CD4-positive, alpha-beta T cell (primary cell): ENCODE results near the gene FAM171A2. TPM values are rescaled to one million over a fixed set of nuclear protein-coding genes. Genes with fewer than 3 reads are reported as not detected.
"Not testable (repeated sequence)": the region's sequence is repeated elsewhere in the genome, so short reads cannot be mapped to it uniquely, and the experiment has no call there.

ENCODE experiments used
- ATAC-seq: fragments of 200-7000 bp; cut with Tn5 transposase; one replicate; pipeline ENCODE4 v1.10.0; 2022; ENCODE audit warnings: mild to moderate bottlenecking; ENCODE audit not compliant: poor library complexity
- CTCF ChIA-PET: fragments of 350-600 bp; sonication (Branson Sonifier 250); formaldehyde crosslinking; loops from one replicate; lab custom pipeline; 2021; ENCODE audit warnings: antibody characterized with exemption, inconsistent platforms; lab: Charles Lee
- POLR2A ChIA-PET: fragments of 350-600 bp; sonication (Branson Sonifier 250); formaldehyde crosslinking; loops from one replicate; lab custom pipeline; 2021; ENCODE audit warnings: antibody characterized with exemption, inconsistent platforms; lab: Charles Lee
- DNase-seq, 14 experiments: peaks; one replicate each; pipeline ENCODE4 v3.0.0-alpha.2; 2013 to 2020; ENCODE audit warnings: mixed read lengths in 2 of 14
- H3K27ac ChIP-seq, 2 donors: one replicate each; pipeline versions ENCODE4 v1.5.1 to v1.7.0; 2013; ENCODE audit warnings: low read length in 2 of 2, low read depth in 1 of 2, mild to moderate bottlenecking in 1 of 2
- H3K27me3 ChIP-seq, 2 experiments: 1 replicate in 1 of 2; 2 replicates in 1 of 2; pipeline versions ENCODE4 v1.6.1 to v1.7.0; 2013; ENCODE audit warnings: low read length in 2 of 2, control low read depth in 1 of 2, mild to moderate bottlenecking in 1 of 2, moderate library complexity in 1 of 2; ENCODE audit not compliant: insufficient read depth in 2 of 2, control insufficient read depth in 1 of 2
- H3K36me3 ChIP-seq: one replicate; pipeline ENCODE4 v1.6.1; 2013; ENCODE audit warnings: low read length, control low read depth; ENCODE audit not compliant: insufficient read depth
- H3K4me1 ChIP-seq: one replicate; pipeline ENCODE4 v1.6.1; 2013; ENCODE audit warnings: low read length, control low read depth; ENCODE audit not compliant: insufficient read depth
- H3K4me3 ChIP-seq: one replicate; pipeline ENCODE4 v1.5.1; 2013; ENCODE audit warnings: mild to moderate bottlenecking, low read length, moderate library complexity
- H3K9me3 ChIP-seq, 2 experiments: 1 replicate in 1 of 2; 2 replicates in 1 of 2; pipeline versions ENCODE4 v1.6.1 to v1.7.0; 2013; ENCODE audit warnings: low read length in 2 of 2, mild to moderate bottlenecking in 2 of 2, control low read depth in 1 of 2, moderate library complexity in 1 of 2; ENCODE audit not compliant: control insufficient read depth in 1 of 2, insufficient read depth in 1 of 2
- H3K27ac Mint-ChIP-seq: one replicate; pipeline ENCODE4 v1.8.0; 2020; ENCODE audit warnings: mixed read lengths
- H3K27me3 Mint-ChIP-seq: one replicate; pipeline ENCODE4 v1.8.0; 2021; ENCODE audit warnings: mixed read lengths
- H3K36me3 Mint-ChIP-seq: one replicate; pipeline ENCODE4 v1.8.0; 2021; ENCODE audit warnings: low read depth, mixed read lengths
- H3K4me1 Mint-ChIP-seq: one replicate; pipeline ENCODE4 v1.8.0; 2021; ENCODE audit warnings: low read depth, mixed read lengths
- H3K4me3 Mint-ChIP-seq: one replicate; pipeline ENCODE4 v1.8.0; 2020; ENCODE audit warnings: mild to moderate bottlenecking, mixed read lengths
- H3K9me3 Mint-ChIP-seq: one replicate; pipeline ENCODE4 v1.8.0; 2020; ENCODE audit warnings: mixed read lengths
- intact Hi-C, 2 experiments: fragments of 100-400 bp; cut with DNase I in 1 of 2; cut with micrococcal nuclease in 1 of 2; formaldehyde crosslinking; loops; one replicate each; pipeline versions ENCODE4 v1.15.1 to v1.9.0; 2023 to 2025; cut with DNase I, micrococcal nuclease
- total RNA-seq, 174 experiments: library from RNA in 2 of 174; stranded (reverse) in 2 of 174; gene quantifications; one replicate each; pipeline ENCODE4 v1.2.3 and lab custom pipeline; 2021 to 2026
- TF ChIP-seq, protein P1 (sequence below): fragments of 200-600 bp; IDR thresholded peaks from one replicate; pipeline ENCODE4 v1.8.0; 2022; ENCODE audit warnings: antibody characterized with exemption, mild to moderate bottlenecking

Gene FAM171A2
- total RNA-seq, 2 experiments from 2014 or later, result 0.08 to 0.19 TPM

DNA sequence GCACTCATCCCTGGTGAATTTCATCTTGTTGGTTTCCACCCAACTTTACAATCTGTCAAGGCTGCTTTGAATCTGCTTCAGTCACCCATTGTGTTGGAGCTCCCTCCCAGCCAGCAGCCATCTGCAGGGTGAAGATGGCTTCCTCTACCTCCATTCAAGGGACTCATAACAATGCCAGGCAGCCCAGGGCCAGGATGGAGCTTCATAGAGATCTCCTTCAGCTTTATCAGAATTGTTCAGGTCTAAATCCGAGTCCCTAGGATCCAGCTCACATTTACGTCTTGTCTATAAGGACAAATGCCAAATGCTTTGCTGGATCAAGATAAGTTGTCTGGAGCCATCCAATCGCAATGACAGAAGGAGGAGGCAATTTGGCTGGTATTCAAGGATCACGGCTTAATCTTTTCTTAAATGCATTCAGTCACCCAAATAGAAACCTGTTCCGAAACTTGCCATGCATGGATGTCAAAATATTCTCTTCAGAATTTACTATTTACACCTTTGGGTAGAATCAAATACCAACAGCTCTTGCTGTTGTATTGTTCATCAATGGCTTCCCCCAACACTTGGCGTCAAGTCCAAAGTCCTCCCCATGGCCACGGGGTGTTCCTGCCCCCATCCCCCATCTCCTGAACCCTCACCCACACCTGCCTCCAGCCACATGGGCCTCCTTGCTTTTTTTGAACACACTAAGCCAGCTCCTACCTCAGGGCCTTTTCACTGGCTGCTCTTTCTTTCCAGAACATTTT is 3.8 kb upstream of the FAM171A2 start:
- peaks cover 7% of the 10 kb centered on the region for H3K4me1 Mint-ChIP-seq
- no peaks in the 10 kb centered on the region for H3K36me3 ChIP-seq
- peaks cover 58% of the 10 kb centered on the region for H3K27me3 Mint-ChIP-seq
- CTCF ChIA-PET, result no interaction called here
- intact Hi-C loops, result no loop called here
- H3K27me3 ChIP-seq, result peaks cover 10 to 14% of the 10 kb centered on the region in 2 experiments
- no peaks in the 10 kb centered on the region for H3K9me3 ChIP-seq
- POLR2A ChIA-PET, result no interaction called here
- no peak overlapping the region for H3K4me3 ChIP-seq
- no peak overlapping the region for H3K27ac ChIP-seq
- H3K9me3 Mint-ChIP-seq, result no peaks in the 10 kb centered on the region
- ATAC-seq (no peak), DNase-seq (no peak)
- H3K27ac Mint-ChIP-seq, result no peak overlapping the region
- H3K4me1 ChIP-seq, result peaks cover 15% of the 10 kb centered on the region
- H3K36me3 Mint-ChIP-seq, result no peaks in the 10 kb centered on the region
- no peak overlapping the region for H3K4me3 Mint-ChIP-seq
- TF ChIP-seq, protein P1, sequence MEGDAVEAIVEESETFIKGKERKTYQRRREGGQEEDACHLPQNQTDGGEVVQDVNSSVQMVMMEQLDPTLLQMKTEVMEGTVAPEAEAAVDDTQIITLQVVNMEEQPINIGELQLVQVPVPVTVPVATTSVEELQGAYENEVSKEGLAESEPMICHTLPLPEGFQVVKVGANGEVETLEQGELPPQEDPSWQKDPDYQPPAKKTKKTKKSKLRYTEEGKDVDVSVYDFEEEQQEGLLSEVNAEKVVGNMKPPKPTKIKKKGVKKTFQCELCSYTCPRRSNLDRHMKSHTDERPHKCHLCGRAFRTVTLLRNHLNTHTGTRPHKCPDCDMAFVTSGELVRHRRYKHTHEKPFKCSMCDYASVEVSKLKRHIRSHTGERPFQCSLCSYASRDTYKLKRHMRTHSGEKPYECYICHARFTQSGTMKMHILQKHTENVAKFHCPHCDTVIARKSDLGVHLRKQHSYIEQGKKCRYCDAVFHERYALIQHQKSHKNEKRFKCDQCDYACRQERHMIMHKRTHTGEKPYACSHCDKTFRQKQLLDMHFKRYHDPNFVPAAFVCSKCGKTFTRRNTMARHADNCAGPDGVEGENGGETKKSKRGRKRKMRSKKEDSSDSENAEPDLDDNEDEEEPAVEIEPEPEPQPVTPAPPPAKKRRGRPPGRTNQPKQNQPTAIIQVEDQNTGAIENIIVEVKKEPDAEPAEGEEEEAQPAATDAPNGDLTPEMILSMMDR, result no peak

DNA sequence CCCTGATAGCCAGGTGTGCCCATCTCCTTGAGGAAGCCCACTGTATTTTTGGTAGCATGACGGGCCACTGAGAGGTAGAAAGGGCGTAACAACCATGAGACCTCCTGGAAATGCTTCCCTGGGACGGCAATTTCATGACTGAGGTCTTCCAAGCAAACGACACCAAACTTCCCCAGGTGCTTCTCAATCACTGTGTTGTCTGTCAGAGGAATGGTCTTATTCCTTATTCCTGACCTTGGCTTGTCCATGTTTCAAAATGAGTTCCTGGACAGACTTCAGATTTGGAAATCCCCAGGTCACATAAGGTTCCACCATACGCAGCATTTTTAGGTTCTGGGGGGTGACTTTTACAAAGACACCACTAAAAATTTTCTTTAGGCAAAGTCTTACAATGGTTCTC is 1.4 kb upstream of the FAM171A2 start:
- peak overlapping the region; percentile 37 for H3K4me3 Mint-ChIP-seq
- H3K9me3 Mint-ChIP-seq, ATAC-seq, CTCF ChIA-PET, H3K27ac Mint-ChIP-seq, intact Hi-C loops, H3K36me3 Mint-ChIP-seq, DNase-seq, H3K9me3 ChIP-seq, POLR2A ChIA-PET, H3K4me1 Mint-ChIP-seq, H3K36me3 ChIP-seq, H3K4me3 ChIP-seq, H3K27ac ChIP-seq: not testable (repeated sequence)
- Histone ChIP-seq H3K4me1 (peaks cover 14% of the 10 kb centered on the region), H3K27me3 (peaks cover 21 to 22% of the 10 kb centered on the region in 2 experiments)
- H3K27me3 Mint-ChIP-seq, result peaks cover 58% of the 10 kb centered on the region

DNA sequence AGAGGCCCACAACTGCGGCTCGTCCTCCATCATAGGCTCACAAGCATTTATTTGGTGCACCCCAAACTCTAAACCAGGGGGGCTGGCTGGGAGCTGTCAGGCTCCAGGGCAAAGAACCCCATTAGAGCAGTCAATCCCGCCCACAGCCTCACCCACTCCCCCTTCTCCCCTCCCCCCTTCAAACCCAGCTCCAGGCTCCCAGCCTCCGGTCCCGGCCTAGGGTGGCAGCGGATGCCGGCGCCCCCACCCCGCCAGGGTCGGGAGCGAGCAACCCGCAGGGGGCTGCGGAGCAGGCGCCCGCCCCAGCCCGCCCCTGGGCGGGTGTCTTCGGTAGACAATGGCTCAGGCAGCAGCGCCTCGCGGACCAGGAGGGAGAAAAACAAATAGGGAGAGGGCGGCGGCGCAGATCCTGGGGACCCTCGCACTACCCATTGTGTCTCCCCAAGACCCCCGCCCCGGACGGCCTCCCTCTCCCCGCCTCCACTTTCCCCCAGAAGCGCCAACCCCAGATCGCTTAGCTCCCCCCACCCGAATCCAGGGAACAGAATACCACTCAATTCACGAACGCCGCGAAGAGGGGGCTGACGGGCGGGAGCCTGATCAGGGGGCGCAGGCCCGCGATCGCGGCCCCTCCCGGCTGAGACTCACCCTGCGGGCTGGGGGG is 572 bp downstream of the FAM171A2 start:
- H3K27me3 Mint-ChIP-seq, result peaks cover 50% of the 10 kb centered on the region
- TF ChIP-seq, protein P1, result no peak
- H3K27me3 ChIP-seq, result peaks cover 21 to 22% of the 10 kb centered on the region in 2 experiments
- ATAC-seq, result peak; percentile 35
- H3K4me1 ChIP-seq, result peaks cover 13% of the 10 kb centered on the region
- CTCF ChIA-PET, result interaction anchor here (0.5 to 1.5 kb wide), 9 partner anchors 9 to 403 kb away, joined by 3 to 10 read pairs (median 4); partner anchors contain the start of gene GRN
- peak in 3 of 14 experiments; percentile 20 to 45 (median 41) for DNase-seq
- H3K36me3 ChIP-seq, result no peaks in the 10 kb centered on the region
- peaks cover 8% of the 10 kb centered on the region for H3K4me1 Mint-ChIP-seq
- H3K27ac Mint-ChIP-seq, result no peak overlapping the region
- POLR2A ChIA-PET, result interaction anchor here (0.7 to 2.1 kb wide), 5 partner anchors 9 to 187 kb away, joined by 3 to 14 read pairs (median 6); partner anchors contain the start of genes GRN and TMUB2
- no peaks in the 10 kb centered on the region for H3K9me3 Mint-ChIP-seq
- H3K4me3 Mint-ChIP-seq, result peak overlapping the region; percentile 76
- H3K9me3 ChIP-seq, result no peaks in the 10 kb centered on the region
- intact Hi-C loops, result no loop called here
- no peaks in the 10 kb centered on the region for H3K36me3 Mint-ChIP-seq
- H3K27ac ChIP-seq, result no peak overlapping the region
- H3K4me3 ChIP-seq, result peak overlapping the region; percentile 54
